Ishikawa (cell line): ENCODE measurements around the gene ABCD1.

Experiments used
- CEBPB ChIP-seq: IDR thresholded peaks from 2 replicates; pipeline ENCODE4 v1.6.1; 2012
- CREB1 ChIP-seq: IDR thresholded peaks from 2 replicates; pipeline ENCODE4 v1.6.1; 2012; ENCODE audit warnings: low read depth
- EGR1 ChIP-seq: IDR thresholded peaks from 2 replicates; pipeline ENCODE4 v1.6.1; 2012
- EP300 ChIP-seq: IDR thresholded peaks from 2 replicates; pipeline ENCODE4 v1.6.1; 2012; ENCODE audit warnings: borderline replicate concordance
- FOXM1 ChIP-seq: IDR thresholded peaks from 2 replicates; pipeline ENCODE4 v1.6.1; 2012; ENCODE audit warnings: low read depth, borderline replicate concordance
- MAX ChIP-seq: IDR thresholded peaks from 2 replicates; pipeline ENCODE4 v1.6.1; 2012
- NFIC ChIP-seq: IDR thresholded peaks from 2 replicates; pipeline ENCODE4 v1.6.1; 2012
- RAD21 ChIP-seq: IDR thresholded peaks from 2 replicates; pipeline ENCODE4 v1.6.1; 2012; ENCODE audit warnings: low read depth
- REST ChIP-seq: IDR thresholded peaks from 2 replicates; pipeline ENCODE4 v1.6.1; 2012; ENCODE audit warnings: low read depth, mild to moderate bottlenecking
- TAF1 ChIP-seq: IDR thresholded peaks from 2 replicates; pipeline ENCODE4 v1.6.1; 2012; ENCODE audit warnings: low read depth, mild to moderate bottlenecking
- TCF12 ChIP-seq: IDR thresholded peaks from 2 replicates; pipeline ENCODE4 v1.6.1; 2012; ENCODE audit warnings: low read depth
- TEAD4 ChIP-seq: IDR thresholded peaks from 2 replicates; pipeline ENCODE4 v1.6.1; 2012
- USF1 ChIP-seq: IDR thresholded peaks from 2 replicates; pipeline ENCODE4 v1.6.1; 2012
- YY1 ChIP-seq: IDR thresholded peaks from 2 replicates; pipeline ENCODE4 v1.6.1; 2012; ENCODE audit warnings: low read depth
- ZBTB7A ChIP-seq: IDR thresholded peaks from 2 replicates; pipeline ENCODE4 v1.6.1; 2012; ENCODE audit warnings: low read depth

Gene ABCD1

GRCh38 chrX:153741446-153741845, 16.8 kb downstream of the ABCD1 start:
- TF ChIP-seq MAX: no peak

GRCh38 chrX:153744210-153745066, 19.8 kb downstream of the ABCD1 start:
- TF ChIP-seq TEAD4 (no peak), NFIC (no peak), USF1 (no peak), ZBTB7A (no peak), EGR1 (no peak), CREB1 (no peak), YY1 (no peak), RAD21 (no peak), TCF12 (no peak), REST (no peak), MAX (no peak), EP300 (no peak), TAF1 (no peak), CEBPB (no peak), FOXM1 (no peak)

- peak; percentile 61 for TF ChIP-seq MAX
These were observed 20.4 kb downstream of the ABCD1 start for GRCh38 chrX:153745067-153745433.

- TF ChIP-seq RAD21 (no peak), EP300 (no peak), TEAD4 (no peak), EGR1 (no peak), USF1 (no peak), CEBPB (no peak), MAX (no peak), ZBTB7A (no peak)
These were observed 21.7 kb downstream of the ABCD1 start for GRCh38 chrX:153746359-153746758.

GRCh38 chrX:153750127-153750774, 25.6 kb downstream of the ABCD1 start:
- TF ChIP-seq YY1: no peak
- TF ChIP-seq EP300: no peak
- no peak for TF ChIP-seq TAF1

GRCh38 chrX:153755136-153755535, 30.5 kb downstream of the ABCD1 start:
- TF ChIP-seq FOXM1 (no peak), CEBPB (no peak), CREB1 (no peak), REST (no peak), RAD21 (no peak), NFIC (no peak), EGR1 (no peak), MAX (no peak), TEAD4 (no peak), TCF12 (no peak), USF1 (no peak), YY1 (no peak), TAF1 (no peak), EP300 (no peak), ZBTB7A (no peak)
